Kidney epithelial cell (primary cell): ENCODE results near the gene THOC2. TPM values are rescaled to one million over a fixed set of nuclear protein-coding genes. Genes with fewer than 3 reads are reported as not detected.
A peak's percentile ranks its signal among the peaks of the same experiment; 100 is the strongest.
"Not testable (repeated sequence)": the region's sequence is repeated elsewhere in the genome, so short reads cannot be mapped to it uniquely, and the experiment has no call there.

Source experiments
- DNase-seq: peaks from one replicate; pipeline ENCODE4 v3.0.0-alpha.2; 2010; ENCODE audit warnings: low read depth
- H3K27me3 ChIP-seq: 2 replicates; pipeline ENCODE4 v1.6.0; 2011; ENCODE audit warnings: low read length; ENCODE audit not compliant: control insufficient read depth, insufficient read depth
- H3K36me3 ChIP-seq: 2 replicates; pipeline ENCODE4 v1.5.1; 2011; ENCODE audit warnings: low read length; ENCODE audit not compliant: control insufficient read depth, insufficient read depth
- H3K4me3 ChIP-seq: 2 replicates; pipeline ENCODE4 v1.5.1; 2011; ENCODE audit warnings: low read depth, mild to moderate bottlenecking, control low read depth, low read length
- total RNA-seq: library from RNA; depleted of rRNA; stranded (reverse); fragments of >200 nt; gene quantifications from 2 replicates; pipeline ENCODE4 v1.2.3, GENCODE V29; 2015
- TF ChIP-seq, protein P1 (sequence below): IDR thresholded peaks from 2 replicates; pipeline ENCODE4 v1.5.1; 2011; ENCODE audit warnings: mild to moderate bottlenecking, moderate library complexity, low read length, control low read depth, inconsistent platforms; ENCODE audit not compliant: insufficient read depth, poor library complexity, severe bottlenecking

Gene THOC2
- total RNA-seq, 1 donor from 2014 or later = 52.1 TPM

DNA sequence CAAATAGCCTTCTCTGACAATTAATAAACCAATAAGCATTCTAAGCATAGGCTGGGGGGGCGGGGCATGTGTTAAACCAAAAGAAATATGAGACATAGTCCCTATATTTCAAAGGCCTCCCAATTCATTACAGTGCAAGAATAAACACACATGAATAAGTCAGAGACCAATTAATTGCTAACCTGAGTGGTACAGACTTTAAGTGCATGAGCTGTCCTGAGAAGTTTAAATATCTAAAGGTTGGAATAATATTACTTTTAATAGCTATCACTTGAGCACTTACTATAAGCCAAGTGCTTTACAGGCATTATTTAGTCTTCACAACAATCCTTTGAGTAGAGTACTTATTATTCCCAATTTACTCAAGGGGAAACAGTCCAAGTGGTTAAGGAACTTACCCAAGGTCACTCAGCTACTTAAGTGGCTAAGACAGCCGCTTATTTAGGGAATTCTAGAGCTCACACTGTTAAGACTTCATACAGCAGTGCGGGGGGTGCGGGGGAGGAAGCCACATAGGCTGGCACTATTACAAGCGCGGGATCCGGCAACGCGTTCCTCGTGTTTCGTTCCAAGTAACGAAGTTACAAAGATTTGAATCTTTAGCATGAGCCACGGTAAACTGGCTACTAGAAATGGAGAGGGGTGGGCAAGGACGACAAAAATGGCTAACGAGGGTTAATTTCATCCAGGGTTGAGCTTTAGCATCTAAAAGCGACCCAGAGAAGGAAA lies 1.4 kb downstream of the THOC2 start:
- H3K27me3 ChIP-seq = no peaks in the 10 kb centered on the region
- no peak for DNase-seq
- H3K4me3 ChIP-seq = peak overlapping the region; percentile 67
- no peaks in the 10 kb centered on the region for H3K36me3 ChIP-seq
- TF ChIP-seq, protein P1, sequence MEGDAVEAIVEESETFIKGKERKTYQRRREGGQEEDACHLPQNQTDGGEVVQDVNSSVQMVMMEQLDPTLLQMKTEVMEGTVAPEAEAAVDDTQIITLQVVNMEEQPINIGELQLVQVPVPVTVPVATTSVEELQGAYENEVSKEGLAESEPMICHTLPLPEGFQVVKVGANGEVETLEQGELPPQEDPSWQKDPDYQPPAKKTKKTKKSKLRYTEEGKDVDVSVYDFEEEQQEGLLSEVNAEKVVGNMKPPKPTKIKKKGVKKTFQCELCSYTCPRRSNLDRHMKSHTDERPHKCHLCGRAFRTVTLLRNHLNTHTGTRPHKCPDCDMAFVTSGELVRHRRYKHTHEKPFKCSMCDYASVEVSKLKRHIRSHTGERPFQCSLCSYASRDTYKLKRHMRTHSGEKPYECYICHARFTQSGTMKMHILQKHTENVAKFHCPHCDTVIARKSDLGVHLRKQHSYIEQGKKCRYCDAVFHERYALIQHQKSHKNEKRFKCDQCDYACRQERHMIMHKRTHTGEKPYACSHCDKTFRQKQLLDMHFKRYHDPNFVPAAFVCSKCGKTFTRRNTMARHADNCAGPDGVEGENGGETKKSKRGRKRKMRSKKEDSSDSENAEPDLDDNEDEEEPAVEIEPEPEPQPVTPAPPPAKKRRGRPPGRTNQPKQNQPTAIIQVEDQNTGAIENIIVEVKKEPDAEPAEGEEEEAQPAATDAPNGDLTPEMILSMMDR = no peak

DNA sequence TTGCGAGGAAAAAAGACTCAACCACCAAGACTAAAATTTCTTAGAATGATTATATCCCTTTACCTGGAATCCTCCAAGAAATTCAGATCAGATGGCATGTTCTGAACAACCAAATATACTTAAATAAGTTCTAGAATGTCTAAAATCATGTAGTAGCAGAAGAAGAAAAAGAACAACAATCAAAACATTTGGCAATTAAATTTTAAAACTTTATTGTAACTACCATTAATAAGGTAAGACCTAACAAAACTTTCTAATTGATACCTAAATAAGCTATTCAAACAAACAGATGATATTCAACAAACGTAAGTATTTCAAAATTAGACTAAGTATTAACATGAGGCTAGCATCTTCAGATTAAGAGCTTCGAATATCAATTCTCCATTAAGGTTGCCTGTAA lies 4.3 kb downstream of the THOC2 start:
- DNase-seq = no peak
- Histone ChIP-seq H3K36me3 (no peaks in the 10 kb centered on the region), H3K27me3 (no peaks in the 10 kb centered on the region), H3K4me3 (no peak overlapping the region)
- TF ChIP-seq, protein P1 = no peak

DNA sequence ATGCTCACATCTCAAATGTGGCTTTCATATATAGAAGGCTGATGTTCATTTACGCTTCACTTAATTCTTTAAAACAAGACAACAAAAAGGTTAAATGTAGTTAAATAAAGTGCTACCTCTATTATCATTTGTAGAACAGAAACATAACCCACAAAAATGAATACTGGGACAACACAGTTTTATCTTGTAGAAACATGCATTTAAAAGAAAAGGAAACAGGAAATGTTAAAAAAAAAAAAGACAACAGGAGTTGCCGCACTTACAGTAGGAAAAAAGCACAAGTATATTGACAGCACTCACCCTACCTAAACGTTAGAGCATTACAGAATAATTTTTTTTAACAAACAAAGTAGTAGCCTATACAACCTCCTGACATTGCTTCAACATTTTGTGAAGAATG lies 4.8 kb downstream of the THOC2 start:
- no peaks in the 10 kb centered on the region for H3K36me3 ChIP-seq
- H3K4me3 ChIP-seq = no peak overlapping the region
- no peak for DNase-seq
- no peaks in the 10 kb centered on the region for H3K27me3 ChIP-seq
- TF ChIP-seq, protein P1 = no peak

DNA sequence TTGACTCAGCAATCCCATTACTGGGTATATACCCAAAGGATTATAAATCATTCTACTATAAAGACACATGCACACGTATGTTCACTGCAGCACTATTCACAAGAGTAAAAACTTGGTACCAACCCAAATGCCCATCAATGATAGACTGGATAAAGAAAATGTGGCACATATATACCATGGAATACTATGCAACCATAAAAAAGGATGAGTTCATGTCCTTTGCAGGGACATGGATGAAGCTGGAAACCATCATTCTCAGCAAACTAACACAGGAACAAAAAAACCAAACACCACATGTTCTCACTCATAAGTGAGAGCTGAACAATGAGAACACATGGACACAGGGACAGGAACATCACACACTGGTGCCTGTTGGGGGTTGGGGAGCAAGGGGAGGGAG lies 10.7 kb downstream of the THOC2 start:
- not testable (repeated sequence) for H3K36me3 ChIP-seq, DNase-seq, H3K4me3 ChIP-seq, H3K27me3 ChIP-seq

DNA sequence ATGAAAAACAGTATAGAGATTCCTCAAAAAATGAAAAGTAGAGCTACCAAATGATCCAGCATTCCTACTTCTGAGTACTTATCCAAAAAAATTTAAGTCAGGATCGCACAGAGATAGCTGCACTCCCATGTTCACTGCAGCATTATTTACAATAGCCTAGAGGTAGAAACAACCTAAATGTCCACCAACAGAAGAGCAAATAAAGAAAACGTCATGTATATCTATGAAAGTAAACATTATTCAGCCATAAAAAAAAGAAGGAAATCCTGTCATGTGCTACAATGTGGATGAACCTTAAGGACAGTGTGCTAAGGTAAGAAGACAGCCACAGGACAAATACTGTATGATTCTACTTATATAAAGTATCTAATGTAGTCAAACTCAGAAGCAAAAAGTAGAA lies 12.4 kb downstream of the THOC2 start:
- H3K4me3 ChIP-seq = no peak overlapping the region
- TF ChIP-seq, protein P1 = no peak
- no peak for DNase-seq

DNA sequence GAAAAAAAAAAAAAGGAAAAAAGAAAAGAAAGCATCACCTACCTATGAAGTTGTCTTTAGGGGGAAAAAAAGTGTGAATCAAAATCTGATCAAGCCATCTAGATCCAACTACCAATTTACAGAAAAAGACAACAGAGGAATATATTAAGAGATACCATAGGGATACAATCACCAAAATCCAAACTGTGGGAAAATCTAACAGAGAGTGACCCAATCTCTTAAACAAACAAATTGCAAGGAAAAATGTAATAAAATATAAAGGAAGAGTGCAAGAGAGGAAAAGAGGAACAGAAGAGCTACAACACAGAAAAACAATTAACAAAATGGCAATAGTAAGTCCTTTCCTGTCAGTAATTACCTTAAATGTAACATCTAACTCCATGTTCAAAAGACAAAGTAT lies 19.0 kb downstream of the THOC2 start:
- TF ChIP-seq, protein P1 = no peak
- no peak overlapping the region for H3K4me3 ChIP-seq

More for the DNA sequence above, 12.4 kb downstream of the THOC2 start:
- Histone ChIP-seq H3K36me3 (no peaks in the 10 kb centered on the region), H3K27me3 (no peaks in the 10 kb centered on the region)

More for the DNA sequence above, 19.0 kb downstream of the THOC2 start:
- Histone ChIP-seq H3K36me3 (no peaks in the 10 kb centered on the region), H3K27me3 (no peaks in the 10 kb centered on the region)
- no peak for DNase-seq
